Psoas muscle (tissue), 8 donors: ENCODE data around the gene PSMA6. TPM values are rescaled to one million over a fixed set of nuclear protein-coding genes. Genes with fewer than 3 reads are reported as not detected.

ENCODE experiments used
- ATAC-seq, 4 donors: fragments of 200-7000 bp; cut with Tn5 transposase; one replicate each; pipeline ENCODE4 v1.9.1; 2020; ENCODE audit warnings: moderate library complexity in 3 of 4, mild to moderate bottlenecking in 2 of 4
- DNase-seq, 2 donors: peaks; one replicate each; pipeline ENCODE4 v3.0.0-alpha.2; 2020
- H3K27ac ChIP-seq: fragments of 200-600 bp; one replicate; pipeline ENCODE4 v1.8.0; 2022
- H3K27me3 ChIP-seq, 3 donors: fragments of 200-600 bp in 1 of 3; one replicate each; pipeline versions ENCODE4 v1.6.1 to v1.8.0; 2013 to 2022; ENCODE audit warnings: low read length in 2 of 3, mild to moderate bottlenecking in 2 of 3, moderate library complexity in 1 of 3; ENCODE audit not compliant: insufficient read depth in 3 of 3
- H3K36me3 ChIP-seq, 2 donors: fragments of 200-600 bp in 1 of 2; one replicate each; pipeline versions ENCODE4 v1.6.1 to v1.8.0; 2013 to 2022; ENCODE audit warnings: low read depth in 1 of 2, mild to moderate bottlenecking in 1 of 2, moderate library complexity in 1 of 2; ENCODE audit not compliant: insufficient read depth in 1 of 2
- H3K4me1 ChIP-seq: fragments of 200-600 bp; one replicate; pipeline ENCODE4 v1.8.0; 2022
- H3K4me3 ChIP-seq: fragments of 200-600 bp; one replicate; pipeline ENCODE4 v1.8.0; 2022; ENCODE audit warnings: mild to moderate bottlenecking
- H3K9me3 ChIP-seq: fragments of 200-600 bp; one replicate; pipeline ENCODE4 v1.8.0; 2022
- CTCF ChIP-seq: fragments of 200-600 bp; IDR thresholded peaks from one replicate; pipeline ENCODE4 v1.8.0; 2022; ENCODE audit warnings: antibody characterized with exemption
- WGBS, 3 donors: extraction: QIAGEN DNeasy Blood & Tissue Kit; methylation state at CpG; one replicate each; pipeline versions ENCODE4 v1.1.6 to v1.1.7; 2013; 5-methylcytosine and 5-hydroxymethylcytosine counted together
- intact Hi-C, 2 donors: fragments of 100-400 bp; cut with DNase I; formaldehyde crosslinking; loops; one replicate each; pipeline versions ENCODE4 v1.11.0 to v1.14.2; 2022
- polyA plus RNA-seq, 3 donors: library from polyadenylated mRNA; stranded (reverse); fragments of 200-250 nt; gene quantifications; one replicate each; pipeline ENCODE4 v1.2.3, GENCODE V29; 2013
- total RNA-seq, 4 donors: library from RNA; stranded (reverse); fragmentation: NEBNext Ultra II Directional in 2 of 4; extraction: Animal tissue kit (Norgen Biotek cat#: 25700) in 2 of 4; gene quantifications; one replicate each; pipeline versions ENCODE4 v1.2.1 to v1.2.4, GENCODE V29; 2021 to 2023
- donor health status: healthy with polysubstance abuse.
- donor health status: DM: no; HTN: no; CAD: no; lungs with moderate emphysema.
- donor health status: Bipolar disorder and iron deficiency.
- donor health status: healthy.
- donor health status: DM: yes; HTN: yes; CAD: no.
- donor health status: DM: no; HTN: no; CAD: no.
- donor health status: DM: no; HTN: no; CAD: no.
- donor health status: DM: yes; HTN: yes; CAD: no.

The PSMA6 gene
- total and polyA plus RNA-seq, 7 donors, result 176 to 653 (median 276) TPM

- ATAC-seq, result no peak
- 72 to 85% (median 77%) methylated on average over 1 of the region's 1 CpG for WGBS, 3 donors
- Histone ChIP-seq H3K36me3 (peaks cover 0 to 14% of the 10 kb centered on the region in 2 donors), H3K27me3 (no peaks in the 10 kb centered on the region), H3K9me3 (no peaks in the 10 kb centered on the region), H3K4me1 (no peaks in the 10 kb centered on the region), H3K4me3 (no peak overlapping the region), H3K27ac (no peak overlapping the region)
- intact Hi-C loops, result no loop called here
- no peak for DNase-seq
- no peak for TF ChIP-seq CTCF
Observed at GRCh38 chr14:35281341-35281740, 10.8 kb upstream of the PSMA6 start.

GRCh38 chr14:35284506-35284905 is 7.7 kb upstream of the PSMA6 start:
- H3K4me3 ChIP-seq, result no peak overlapping the region
- 93 to 96% (median 95%) methylated on average over 2 of the region's 2 CpGs for WGBS, 3 donors
- no peaks in the 10 kb centered on the region for H3K27me3 ChIP-seq
- H3K36me3 ChIP-seq, result peaks cover 0 to 3% of the 10 kb centered on the region in 2 donors
- DNase-seq (no peak), ATAC-seq (no peak)
- no peak for TF ChIP-seq CTCF
- H3K9me3 ChIP-seq, result no peaks in the 10 kb centered on the region
- H3K4me1 ChIP-seq, result no peaks in the 10 kb centered on the region
- no peak overlapping the region for H3K27ac ChIP-seq
- intact Hi-C loops, result no loop called here

- Histone ChIP-seq H3K27ac (peak overlapping the region; percentile 16), H3K4me1 (no peaks in the 10 kb centered on the region), H3K9me3 (no peaks in the 10 kb centered on the region), H3K36me3 (peaks cover 0 to 3% of the 10 kb centered on the region in 2 donors), H3K27me3 (no peaks in the 10 kb centered on the region), H3K4me3 (no peak overlapping the region)
- TF ChIP-seq CTCF, result no peak
- ATAC-seq (peak in 1 of 4 donors; percentile 43), DNase-seq (no peak)
- intact Hi-C loops, result no loop called here
- WGBS, 3 donors, result 77 to 86% (median 82%) methylated on average over 5 of the region's 5 CpGs
Observed at GRCh38 chr14:35285168-35286002, 6.8 kb upstream of the PSMA6 start.

- H3K4me1 ChIP-seq, result no peaks in the 10 kb centered on the region
- no peak for DNase-seq
- ATAC-seq, result no peak
- H3K27ac ChIP-seq, result no peak overlapping the region
- no peak for TF ChIP-seq CTCF
- H3K36me3 ChIP-seq, result peaks cover 0 to 3% of the 10 kb centered on the region in 2 donors
- 65 to 77% (median 69%) methylated on average over 8 of the region's 8 CpGs for WGBS, 3 donors
- no peaks in the 10 kb centered on the region for H3K27me3 ChIP-seq
- H3K9me3 ChIP-seq, result no peaks in the 10 kb centered on the region
- intact Hi-C loops, result no loop called here
- H3K4me3 ChIP-seq, result no peak overlapping the region
Observed at GRCh38 chr14:35286003-35286600, 6.1 kb upstream of the PSMA6 start.
